NCI-H82 treated with DMSO at 0.1 percent for 48 hours (cell line): ENCODE results near the gene CA5B.
"Not testable (repeated sequence)": the region's sequence is repeated elsewhere in the genome, so short reads cannot be mapped to it uniquely, and the experiment has no call there.

Experiments
- DNase-seq: peaks from one replicate; lab custom pipeline; 2025; ENCODE audit not compliant: unreplicated experiment; lab: John Stamatoyannopoulos, UW

Gene CA5B

DNA sequence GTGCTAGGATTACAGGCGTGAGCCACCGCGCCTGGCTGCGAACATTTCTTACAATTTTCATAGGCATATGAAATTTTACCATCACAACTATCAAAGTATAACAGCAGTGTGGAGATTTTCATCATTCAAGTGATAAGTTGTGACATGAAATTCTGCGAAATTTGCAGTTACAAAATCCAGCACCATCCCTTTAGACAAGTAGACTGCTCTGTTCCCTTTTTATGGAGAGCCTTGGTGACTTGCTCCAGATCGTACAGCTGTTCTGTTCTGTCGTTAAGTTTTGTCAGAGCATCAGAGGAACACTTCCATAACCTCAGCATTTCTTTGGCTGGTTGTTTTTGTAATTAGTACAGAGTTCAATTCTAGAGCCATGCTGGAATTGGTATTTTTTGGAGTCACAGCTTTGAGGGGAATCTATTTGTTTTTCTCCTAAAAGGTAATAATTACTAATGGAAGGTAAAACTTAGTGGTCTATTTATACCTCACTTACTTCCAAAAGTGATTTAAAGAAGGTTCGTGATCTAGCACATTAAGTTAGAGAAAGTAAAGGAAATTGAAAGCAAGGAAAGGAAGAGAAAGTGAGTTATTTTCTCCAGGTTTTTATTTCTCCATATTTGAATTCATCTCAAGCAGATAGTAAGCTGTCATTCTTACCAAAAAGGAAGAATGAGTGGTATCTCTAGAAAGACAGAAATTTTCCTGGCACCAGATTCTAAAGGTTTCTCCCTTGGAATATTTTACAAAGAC lies 74.3 kb downstream of the CA5B start:
- DNase-seq = no peak

DNA sequence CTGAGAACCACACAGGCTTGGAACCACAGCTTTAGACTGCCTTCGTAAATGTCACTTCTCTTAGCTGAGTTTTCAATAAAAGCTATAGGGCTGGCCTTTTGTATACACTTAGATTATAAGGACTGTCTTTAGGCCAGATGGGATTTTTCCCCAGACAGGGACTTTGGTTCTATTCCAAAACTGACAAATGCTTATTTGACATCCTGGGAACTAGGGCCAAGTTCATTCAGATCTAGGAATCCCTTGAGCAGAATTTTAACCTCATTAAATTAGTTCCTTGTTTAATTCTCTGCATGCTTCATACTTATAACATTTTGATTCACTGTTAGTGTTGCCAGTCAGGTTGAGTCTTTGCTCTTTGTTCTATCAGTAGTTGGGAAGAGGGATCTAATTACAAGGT lies 75.3 kb downstream of the CA5B start:
- DNase-seq = no peak

DNA sequence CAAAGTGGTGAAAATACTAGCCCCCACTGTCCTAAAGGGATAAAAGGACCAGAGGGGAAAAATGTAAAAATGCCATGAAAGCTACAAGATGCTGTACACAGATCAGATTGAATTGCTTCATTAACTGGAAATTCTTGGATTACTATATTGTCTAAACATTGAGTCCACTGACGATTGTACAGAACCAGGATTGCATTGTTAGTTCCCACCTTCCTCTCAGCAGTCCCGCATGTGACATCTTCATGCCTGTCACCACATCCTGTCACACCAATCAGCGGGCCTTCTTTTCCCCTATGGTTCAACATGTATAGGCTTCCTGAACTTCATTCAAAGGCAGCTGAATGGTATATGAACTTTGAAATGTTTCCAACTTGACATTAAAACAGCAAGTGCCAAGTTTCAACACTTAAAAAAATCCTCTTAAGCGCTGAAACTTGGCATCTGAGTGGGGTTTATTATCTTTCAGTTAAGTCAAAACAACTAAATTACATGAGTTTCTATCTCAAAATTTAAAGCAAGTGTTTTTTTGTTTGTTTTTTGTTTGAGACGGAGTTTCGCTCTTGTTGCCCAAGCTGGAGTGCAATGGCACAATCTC lies 76.8 kb downstream of the CA5B start:
- DNase-seq = no peak

DNA sequence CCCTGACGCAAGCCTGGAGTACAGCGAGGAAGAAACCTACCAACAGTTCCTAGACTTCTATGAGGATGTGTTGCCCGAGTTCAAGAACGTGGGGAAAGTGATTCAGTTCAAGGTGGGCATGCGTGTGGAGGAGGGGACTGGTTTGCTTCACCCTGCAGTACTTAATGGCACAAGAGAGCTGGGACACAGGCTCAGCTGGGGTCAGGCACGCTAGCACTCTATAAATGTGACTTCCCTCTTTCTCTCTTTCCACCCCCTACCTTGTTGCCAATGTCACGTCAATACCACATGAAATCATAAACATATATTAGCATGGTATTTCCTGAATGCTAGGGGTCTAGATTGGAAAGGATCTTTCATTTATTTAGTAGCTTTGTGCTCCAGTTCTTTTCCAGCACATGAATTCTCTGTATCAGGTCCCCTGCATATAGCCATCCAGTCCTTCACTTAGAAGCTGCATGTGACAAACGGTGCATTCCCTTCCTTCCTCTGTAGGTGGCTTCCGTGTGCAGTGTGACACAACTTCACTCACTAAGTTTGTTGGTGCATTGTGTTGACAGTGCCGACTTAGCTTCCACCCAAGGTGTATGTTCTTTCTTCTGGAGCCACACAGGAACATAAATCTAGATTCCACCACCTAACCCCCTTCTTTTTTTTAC lies 77.8 kb downstream of the CA5B start:
- DNase-seq = no peak

DNA sequence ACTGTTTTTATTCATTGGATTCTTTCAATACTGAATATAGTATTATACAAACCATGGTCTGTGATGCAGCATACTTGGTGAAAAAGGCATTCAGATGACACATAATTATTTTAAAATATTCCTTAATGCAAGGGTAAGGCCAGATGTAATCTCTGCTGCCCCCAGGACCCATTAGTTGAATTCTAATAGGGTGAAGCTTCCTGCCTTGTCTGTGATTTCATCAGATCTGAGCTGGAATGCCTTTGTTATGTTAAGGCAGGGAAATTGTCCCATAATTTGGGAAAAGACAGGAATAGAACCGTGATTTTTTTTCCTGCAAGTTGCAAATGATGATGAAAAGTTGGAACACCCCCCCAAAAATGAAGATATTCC lies 78.4 kb downstream of the CA5B start:
- DNase-seq = no peak

DNA sequence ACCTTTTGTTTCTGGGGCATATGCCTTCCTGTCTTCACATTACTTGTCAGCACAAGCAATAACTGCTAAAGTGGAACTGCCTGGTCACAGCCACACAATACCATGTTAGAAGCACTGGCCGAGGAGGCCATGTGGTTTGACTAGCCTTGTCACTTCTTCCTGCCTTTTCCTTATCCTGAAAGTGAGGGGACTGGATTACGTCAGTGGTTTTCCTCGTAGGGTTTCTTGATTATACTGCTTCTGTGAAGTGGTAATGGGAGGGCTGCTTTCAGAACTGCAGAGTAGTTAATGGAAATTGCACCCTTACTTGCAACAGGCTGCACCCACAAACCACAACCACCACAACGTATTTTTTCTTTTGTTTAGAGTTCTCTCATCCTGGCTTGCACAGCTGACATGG lies 78.8 kb downstream of the CA5B start:
- no peak for DNase-seq

DNA sequence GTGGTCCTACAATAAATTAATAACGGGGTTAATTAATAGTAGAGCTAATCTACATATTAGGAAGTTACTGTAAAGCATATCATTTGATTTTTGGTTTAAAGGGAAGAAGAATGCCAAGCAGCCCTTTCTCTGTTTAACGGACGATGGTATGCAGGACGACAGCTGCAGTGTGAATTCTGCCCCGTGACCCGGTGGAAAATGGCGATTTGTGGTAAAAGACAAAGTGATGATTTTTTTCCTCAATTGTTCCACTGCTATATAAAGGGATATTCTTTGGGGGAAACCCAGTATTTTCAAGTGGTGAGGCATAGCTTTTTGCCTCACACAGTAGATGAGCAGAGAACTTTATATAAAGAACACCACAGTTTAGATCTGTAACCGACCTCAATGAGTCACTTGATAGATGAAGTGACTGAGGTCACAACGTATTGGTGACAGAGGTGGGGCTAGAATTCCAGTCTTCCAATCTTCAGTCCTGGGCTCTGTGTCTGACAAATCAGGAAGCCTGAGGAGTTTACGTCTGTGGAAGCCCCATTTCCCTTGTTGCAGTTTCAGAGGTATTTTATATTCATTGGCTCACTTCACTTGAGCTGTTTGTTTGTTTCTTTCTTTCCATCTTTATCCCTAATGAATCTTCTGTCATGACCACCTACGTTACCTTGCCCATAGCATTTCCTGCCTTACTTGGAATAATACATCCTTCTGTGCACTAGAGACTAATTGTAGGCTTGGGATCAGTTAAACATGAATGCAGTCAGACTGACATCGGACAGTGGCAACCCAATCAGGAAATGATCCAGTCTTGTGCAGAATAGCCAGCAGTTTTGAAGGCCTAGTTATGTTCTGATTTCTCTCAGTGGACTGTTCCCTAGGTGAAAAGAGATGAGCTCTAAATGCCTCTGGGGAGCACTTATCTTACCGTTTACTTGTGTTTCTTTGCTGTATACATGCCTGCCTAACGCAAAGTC lies 82.3 kb downstream of the CA5B start:
- no peak for DNase-seq

DNA sequence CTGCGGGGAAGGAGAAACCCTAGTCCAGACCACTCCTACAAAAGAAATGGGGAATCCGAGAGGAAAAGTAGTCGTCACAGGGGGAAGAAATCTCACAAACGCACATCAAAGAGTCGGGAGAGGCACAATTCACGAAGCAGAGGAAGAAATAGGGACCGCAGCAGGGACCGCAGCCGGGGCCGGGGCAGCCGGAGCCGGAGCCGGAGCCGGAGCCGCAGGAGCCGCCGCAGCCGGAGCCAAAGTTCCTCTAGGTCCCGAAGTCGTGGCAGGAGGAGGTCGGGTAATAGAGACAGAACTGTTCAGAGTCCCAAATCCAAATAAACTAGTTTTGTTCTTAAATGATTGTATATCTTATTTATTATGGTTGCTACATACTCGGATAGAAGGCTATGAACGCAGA lies 84.9 kb downstream of the CA5B start:
- DNase-seq = no peak

DNA sequence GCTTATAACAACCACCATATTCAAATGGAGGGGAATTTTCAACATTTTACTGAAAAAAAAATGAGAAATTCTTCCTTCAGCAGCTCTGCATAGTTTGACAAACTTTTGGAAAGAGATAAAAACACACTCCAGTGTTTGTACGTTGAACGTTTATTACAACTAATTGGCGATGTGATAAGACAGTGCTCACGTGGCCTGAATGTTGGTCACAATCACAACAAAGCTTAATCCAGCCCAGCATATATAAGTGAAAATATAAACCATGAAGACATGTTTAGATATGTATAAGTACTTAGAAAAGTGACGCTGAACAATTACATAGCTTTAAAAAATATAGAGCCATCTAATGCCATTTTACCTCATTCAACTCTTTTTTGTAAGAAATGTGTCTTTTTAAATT lies 87.9 kb downstream of the CA5B start:
- DNase-seq = no peak

DNA sequence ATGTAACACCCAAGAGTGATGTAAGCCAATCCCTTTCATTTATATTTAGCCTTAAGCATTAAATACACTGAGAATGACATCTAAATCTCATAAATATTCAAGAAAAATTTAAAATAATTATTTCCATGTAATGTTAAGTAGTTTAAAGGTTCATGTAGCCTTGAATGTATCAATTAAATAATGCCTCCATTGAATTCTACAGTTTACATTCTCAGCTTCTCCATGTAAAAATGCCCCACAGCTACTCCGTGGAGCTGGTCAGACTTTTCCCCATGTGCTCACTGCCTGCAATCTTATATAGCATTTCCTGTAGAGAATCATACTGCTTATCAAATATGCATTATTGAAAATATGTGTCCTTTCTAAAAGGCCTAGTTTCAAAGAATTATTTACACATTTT lies 91.1 kb downstream of the CA5B start:
- no peak for DNase-seq

DNA sequence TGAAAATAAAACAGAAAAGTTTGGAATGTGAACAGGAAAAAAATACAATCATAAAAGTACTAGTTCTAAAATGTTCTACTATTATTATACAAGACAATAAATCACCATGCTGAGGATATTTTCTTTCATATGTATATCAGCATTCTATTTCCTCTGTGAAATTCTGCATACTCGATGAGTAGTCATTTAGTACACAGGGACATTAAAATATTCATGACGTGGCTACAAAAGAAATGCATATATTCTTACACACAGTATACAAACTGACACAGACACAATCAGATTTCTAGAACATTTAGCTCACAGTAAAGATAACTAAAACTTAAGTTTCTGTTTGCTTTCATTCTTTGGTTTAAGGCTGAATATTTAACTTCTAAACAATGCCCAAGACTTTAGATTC lies 93.3 kb downstream of the CA5B start:
- not testable (repeated sequence) for DNase-seq

DNA sequence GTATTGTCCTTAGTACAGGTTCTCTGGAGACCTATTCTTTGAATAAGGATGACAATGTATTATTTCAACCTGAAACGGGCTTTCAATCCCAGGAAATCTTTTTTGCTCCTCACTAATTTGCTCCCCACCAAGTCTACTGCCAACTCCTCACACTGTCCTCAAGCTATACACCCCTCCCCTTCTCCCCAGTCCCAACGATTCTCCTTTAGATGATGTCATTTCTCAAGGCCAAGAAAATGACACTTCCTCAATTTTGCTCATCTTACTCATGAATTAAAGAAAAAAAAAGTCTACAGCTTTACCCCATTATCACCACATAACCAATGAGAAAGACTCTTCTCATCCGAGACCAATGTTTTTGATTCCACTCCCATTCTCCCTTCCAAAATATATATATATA lies 96.0 kb downstream of the CA5B start:
- DNase-seq = no peak

DNA sequence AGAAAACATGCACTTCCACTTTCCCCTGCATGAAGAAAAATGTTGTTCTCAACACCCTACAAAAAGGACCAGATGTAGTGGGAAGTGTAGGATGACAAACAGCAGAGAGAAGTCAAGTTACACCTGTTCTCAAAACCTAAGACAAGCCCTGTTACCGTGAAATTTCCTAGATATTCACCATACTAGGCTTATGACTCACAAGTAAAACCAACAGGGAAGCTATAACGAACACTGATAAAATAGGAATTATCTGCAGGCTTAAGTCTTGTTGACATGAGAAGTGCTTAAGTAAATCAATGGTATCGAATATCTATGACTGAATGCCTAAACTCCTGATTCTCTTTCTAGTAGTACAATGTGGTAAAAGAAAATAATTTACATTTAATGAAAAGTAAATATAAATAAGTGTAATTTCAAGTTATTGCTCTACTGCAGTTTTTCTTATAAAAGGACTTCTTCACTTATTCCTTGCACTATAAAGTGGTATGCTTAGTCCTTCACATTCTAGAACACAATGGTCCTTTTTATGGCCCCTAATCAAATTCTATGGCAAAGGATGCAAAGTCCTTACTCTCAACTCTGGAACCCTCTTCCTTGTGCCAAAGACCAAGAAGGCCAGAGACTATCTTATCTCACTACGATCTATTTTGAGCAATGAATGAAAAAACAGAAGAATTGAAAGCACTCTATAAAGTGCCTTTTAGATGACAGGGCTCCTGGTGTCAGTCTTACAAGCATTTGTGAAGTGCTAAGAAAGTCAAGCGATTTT lies 96.9 kb downstream of the CA5B start:
- DNase-seq = no peak
